Umbilical cord (tissue), 2 donors: Measurements from ENCODE around the gene IFNLR1. TPM values are rescaled to one million over a fixed set of nuclear protein-coding genes. Genes with fewer than 3 reads are reported as not detected.

Experiments
- DNase-seq: peaks from one replicate; pipeline ENCODE4 v3.0.0-alpha.2; 2015; ENCODE audit warnings: low spot score
- total RNA-seq: library from RNA; depleted of rRNA; stranded (reverse); fragments of >200 nt; gene quantifications from one replicate; pipeline ENCODE4 v1.2.3, GENCODE V29; 2014; ENCODE audit warnings: low replicate concordance; ENCODE audit not compliant: insufficient read depth

IFNLR1 gene
- total RNA-seq, 1 donor from 2014 or later: 5.3 TPM

DNA sequence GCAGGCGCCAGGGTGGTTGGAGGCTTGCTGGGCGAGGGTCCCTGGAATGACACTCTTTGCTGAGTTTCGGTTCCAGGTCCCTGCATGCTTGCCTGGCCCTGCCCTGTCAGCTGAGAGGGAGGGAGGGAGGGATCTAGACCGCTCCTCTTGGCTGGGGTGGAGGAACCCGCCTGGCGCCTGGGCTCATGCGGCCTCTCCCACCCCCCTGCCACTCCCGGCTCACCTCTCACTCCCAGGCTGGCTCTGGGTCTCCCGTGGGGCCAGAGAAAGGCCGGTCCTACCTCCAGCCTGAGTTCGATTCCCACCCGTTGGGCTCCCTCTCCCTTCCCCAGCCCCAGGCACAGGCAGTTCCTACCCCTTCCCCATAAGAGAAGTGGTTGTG lies 19.0 kb upstream of the IFNLR1 start:
- no peak for DNase-seq

DNA sequence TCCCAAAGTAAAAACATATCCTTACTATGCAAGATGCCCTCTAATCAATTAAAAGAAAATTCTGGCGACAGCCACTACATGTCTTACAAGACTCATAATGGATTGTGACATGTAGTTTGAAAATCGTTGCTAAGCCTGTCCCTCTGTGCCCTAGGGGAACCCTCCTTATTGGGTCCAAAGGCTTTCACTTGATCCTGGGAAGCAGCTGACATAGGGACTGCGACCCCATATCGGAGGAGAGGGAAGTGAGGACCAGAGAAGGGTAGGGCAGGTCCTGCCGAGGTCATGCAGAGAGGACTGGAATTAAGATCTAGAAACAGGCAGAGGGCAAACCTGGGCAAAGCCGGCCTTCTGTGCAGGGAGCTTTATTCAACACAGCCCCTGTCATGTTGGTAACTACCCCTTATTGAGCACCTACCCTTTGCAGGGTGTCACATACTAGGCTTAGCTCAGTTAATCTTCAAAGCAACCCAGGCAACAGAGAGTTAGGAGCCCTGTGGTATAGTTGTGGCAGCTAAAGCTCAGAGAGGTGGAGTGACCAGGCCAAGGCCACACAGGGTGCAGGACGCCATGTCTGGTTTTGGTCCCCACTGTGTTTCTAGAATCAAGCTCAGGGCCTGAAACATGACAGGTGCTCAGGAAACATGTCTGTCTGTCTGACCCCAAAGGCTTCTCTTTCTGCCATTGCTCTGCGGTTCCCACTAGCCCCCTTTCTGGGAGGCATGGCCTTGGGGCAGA lies 18.4 kb upstream of the IFNLR1 start:
- DNase-seq: no peak

GRCh38 chr1:24204116-24204515 lies 17.0 kb upstream of the IFNLR1 start:
- DNase-seq: no peak

DNA sequence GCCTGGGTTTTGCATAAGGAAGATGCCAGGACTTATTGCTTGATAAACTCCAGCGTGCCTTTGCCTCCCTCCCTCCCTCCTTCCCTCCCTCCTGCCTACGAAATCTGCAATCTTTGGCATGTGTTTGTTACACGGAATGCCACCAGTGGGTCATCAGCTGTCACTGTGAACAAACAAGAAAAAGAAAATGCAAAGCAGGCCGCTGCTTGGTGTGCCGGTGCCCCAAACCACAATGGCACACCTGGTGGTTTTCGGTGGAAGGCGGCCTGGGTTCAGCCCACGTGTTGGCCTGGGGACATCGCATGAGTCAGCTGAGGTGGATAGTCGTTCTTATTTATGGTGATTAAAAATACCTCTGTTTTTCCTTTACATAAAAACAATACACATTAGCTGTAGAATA lies 16.3 kb upstream of the IFNLR1 start:
- DNase-seq: no peak

- no peak for DNase-seq
Measured at GRCh38 chr1:24202987-24203386, 15.9 kb upstream of the IFNLR1 start.

GRCh38 chr1:24202556-24202955 lies 15.5 kb upstream of the IFNLR1 start:
- no peak for DNase-seq

GRCh38 chr1:24201941-24202440 lies 14.9 kb upstream of the IFNLR1 start:
- DNase-seq: peak; percentile 90

- peak; percentile 70 for DNase-seq
Measured at GRCh38 chr1:24199291-24199900, 12.3 kb upstream of the IFNLR1 start.

DNA sequence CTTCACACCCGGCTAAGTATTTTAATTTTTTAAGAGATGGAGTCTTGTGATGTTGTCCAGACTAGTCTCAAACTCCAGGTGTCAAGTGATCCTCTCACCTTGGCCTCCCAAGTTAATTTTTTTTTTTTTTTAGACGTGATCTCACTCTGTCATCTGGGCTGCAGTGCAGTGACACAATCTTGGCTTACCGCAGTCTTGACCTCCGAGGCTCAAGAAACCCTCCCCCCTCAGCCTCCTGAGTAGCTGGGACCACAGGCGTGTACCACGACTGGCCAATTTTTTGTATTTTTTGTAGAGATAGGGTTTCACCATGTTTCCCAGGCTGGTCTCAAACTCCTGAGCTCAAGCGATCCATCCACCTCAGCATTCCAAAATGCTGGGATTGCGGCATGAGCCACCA lies 11.7 kb upstream of the IFNLR1 start:
- no peak for DNase-seq

DNA sequence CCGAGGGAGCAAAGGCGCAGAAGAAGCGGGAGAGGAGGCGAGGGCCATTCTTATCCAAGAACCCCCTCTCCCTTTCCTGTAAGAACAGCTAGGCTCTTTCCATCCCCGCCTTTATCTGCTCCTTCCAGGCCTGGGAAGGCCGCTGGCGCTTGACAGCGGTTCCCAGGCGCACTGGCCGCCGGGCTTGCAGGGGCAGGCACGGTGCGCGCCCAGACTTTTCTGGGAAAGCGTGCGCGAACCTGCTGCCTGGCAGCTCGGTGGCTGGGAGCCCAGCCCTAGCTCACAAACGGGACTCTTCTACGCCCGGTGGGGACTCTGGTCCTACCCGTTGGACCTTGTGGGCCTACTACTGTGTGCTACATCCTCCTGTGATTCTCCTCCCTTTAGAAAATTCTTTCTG lies 8.8 kb upstream of the IFNLR1 start:
- DNase-seq: no peak

- DNase-seq: no peak
Measured at GRCh38 chr1:24195136-24195535, 8.0 kb upstream of the IFNLR1 start.

DNA sequence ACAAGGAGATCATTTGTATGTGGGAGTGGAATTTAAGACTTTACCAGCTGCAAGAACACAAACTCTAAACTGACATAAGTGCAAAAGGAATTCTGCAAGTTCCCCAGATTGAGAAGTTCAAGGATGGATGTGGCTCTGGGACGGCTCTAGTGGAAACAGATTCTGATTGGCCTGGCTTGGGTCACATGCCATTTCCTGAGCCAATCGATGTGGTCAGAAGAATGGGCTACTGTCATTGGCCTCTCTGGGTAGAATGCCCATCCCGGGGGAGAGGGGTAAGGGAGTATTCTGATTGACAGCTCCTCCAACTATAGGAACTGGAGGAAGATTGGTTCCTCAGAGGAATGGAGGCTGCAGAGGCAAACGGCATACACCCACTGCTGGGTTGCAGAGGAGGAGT lies 6.0 kb upstream of the IFNLR1 start:
- peak; percentile 37 for DNase-seq

- DNase-seq: no peak
Measured at GRCh38 chr1:24191860-24192259, 4.8 kb upstream of the IFNLR1 start.

DNA sequence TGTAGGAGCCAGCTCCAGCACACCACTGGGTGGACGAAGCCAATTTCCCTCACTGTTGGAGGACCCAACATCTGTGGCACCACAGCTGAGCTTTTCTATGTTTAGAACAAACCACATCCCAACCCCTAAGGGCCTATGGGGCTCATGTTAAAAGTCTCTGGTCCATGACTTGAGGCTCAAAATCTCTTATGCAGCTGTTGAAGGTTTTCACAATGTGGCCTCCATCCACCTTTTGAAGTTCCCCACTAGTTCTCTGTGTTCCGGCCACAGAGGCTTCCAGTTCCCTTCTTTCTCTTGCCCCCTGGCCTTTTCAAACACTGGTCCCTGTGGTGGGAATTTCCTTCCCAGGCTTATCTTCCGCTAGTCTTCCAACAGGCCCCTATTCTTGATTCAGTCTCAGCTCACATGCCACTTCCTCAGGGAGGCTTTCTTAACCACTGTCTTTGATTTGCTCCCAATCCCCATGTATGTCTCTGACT lies 3.9 kb upstream of the IFNLR1 start:
- DNase-seq: no peak

GRCh38 chr1:24189528-24189927 lies 2.4 kb upstream of the IFNLR1 start:
- DNase-seq: no peak

GRCh38 chr1:24186711-24186992 lies 437 bp downstream of the IFNLR1 start:
- no peak for DNase-seq

- DNase-seq: no peak
Measured at GRCh38 chr1:24186031-24186710, 918 bp downstream of the IFNLR1 start.

DNA sequence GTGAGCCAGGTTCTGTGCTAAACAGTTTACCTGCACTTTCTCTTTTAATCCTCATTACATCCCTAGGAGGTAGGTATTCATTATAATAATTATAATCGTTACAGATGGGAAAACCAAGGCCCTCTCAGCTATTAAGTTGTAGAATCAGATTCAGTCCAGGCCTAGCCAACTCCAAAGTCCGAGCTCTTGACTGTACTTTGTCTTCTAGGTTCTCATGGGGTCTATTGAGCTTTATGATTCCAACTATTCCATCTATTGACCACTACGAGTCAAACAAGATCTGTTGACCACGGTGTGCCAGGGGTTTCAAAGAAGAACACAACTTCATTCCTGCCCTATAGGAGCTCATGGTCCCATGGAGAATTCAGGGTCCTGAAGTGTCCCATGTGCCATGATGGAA lies 2.0 kb downstream of the IFNLR1 start:
- DNase-seq: no peak

- DNase-seq: no peak
Measured at GRCh38 chr1:24182061-24182460, 5.0 kb downstream of the IFNLR1 start.

DNA sequence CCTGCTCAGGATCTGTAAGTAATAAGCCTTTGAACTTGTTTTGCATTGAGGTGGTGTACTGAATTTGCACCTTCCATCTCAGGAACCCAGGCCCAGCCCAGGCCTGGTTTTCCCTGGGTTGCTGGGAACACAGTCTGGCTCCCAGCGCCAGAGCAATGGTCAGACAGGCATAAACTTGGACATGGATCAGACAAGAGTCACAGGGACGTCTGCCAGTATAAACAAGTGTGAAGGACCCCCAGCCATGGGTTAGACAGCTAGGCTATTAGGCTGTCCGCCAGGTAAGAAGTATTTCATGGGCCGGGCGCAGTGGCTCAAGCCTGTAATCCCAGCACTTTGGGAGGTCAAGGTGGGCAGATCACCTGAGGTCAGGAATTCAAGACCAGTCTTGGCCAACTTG lies 5.5 kb downstream of the IFNLR1 start:
- DNase-seq: no peak

DNA sequence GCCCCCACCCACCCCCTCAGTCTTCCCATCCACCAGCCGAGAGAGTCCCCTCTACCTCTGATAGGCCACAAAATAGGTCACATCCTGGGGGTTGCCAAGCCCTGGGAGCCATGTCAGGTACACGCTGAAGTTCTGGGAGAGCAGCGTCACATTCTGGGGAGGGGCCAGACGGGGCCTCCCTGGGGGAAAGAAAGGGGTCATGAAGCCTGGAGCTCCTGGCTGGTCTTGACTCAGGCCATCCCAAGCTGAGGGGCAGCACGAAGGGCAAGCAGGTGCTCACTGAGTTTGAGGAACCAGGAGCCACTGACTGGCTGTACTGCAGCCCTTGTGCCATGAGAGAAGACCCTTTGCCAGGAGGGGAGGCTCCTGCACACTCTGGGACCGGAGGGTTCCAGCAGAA lies 6.4 kb downstream of the IFNLR1 start:
- DNase-seq: no peak

DNA sequence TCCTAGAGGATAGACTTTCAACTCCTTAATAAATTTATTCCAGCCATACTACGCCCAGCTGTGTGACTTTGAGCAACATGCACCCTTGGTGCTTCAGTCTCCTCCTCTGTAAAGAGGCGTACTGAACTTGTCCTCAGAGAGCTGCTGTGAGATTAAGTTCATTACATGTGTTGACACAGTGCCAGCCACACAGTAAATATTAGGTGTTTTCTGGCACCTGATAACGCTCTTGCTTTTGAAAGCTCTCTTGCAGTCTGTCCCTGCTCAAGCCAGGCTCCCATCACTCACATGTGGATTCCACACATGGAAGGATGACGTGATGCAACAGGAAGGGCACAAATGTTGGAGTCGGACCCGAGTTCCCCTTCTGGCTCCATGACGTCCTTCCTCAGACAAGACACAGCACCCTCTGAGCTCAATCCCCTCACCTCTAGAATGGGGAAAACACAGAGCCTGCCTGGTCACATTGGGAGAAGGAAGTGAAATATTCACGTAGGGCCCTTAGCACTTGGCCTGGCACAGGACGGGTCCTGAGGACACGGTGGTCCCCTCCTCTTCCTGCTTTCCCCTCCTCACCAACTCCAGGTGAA lies 7.7 kb downstream of the IFNLR1 start:
- no peak for DNase-seq

DNA sequence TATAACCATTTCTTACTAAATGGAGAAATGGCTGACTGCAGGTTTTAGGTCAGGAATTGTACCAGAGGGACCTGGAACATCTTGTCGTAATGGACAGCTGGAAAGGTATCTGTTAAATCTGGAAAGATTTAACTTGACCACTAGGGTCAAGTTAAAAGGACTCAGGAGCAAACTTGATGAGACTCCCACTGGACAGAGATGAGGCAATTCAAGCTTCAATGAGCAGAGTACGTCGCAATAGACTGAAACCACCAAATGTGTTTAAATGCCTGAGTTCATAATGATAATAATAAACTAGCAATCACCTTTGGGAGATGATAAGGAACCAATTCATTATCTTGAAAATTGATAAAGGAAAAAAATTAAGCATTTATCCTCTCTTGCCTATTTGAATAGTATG lies 8.7 kb downstream of the IFNLR1 start:
- DNase-seq: no peak
